ENCODE results near the gene DLG5.

- TF ChIP-seq ZNF747 (tag by site-specific recombination; IDR thresholded peaks at IDR 0.05) (no peak), CTCF (tag by site-specific recombination; IDR thresholded peaks at IDR 0.05) (no peak)
These were observed 48.9 kb downstream of the DLG5 start for GRCh38 chr10:77877441-77878344.

Data from HEK293 (cell line).